Measurements from ENCODE around the gene SNORC. TPM values are rescaled to one million over a fixed set of nuclear protein-coding genes. Genes with fewer than 3 reads are reported as not detected.
A peak's percentile ranks its signal among the peaks of the same experiment; 100 is the strongest.

SNORC gene
- total RNA-seq = 10 to 100 TPM in 1 of 3 donors, 1 to 10 TPM in 1, under 1 TPM in 1; 0.32 to 23.1 (median 9.2) TPM

DNA sequence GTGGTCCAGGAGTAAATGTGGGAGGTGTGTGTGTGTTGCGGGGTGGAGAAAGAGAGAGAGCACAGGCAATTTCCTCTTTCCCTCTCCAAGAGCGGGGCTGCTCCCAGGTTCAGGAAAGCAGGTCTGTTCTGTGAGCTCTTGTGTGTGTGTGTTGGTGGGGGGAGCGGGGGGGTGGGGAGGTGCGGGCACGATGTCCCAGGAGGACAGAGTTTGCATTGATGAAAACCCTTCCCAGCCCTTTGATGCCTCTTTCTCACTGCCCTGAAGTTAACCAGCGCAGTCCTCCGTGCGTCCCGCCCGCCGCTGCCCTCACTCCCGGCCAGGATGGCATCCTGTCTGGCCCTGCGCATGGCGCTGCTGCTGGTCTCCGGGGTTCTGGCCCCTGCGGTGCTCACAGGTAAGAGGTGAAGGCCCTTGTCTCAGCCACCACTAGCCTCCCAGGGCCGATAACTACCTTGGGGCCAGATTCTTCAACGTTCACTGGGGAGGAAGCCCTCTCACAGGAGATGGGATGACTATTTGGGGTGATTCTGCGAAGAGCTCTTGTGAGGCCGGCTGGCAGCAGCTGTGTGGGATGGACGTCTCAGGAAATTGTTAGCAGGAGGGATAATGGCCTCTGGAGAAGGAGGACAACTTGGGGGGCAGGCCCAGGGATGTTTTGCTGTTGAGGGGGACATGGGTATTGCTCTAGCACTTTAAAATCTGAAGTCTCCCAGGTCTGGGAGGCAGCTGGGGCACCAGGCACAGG is at the start of gene SNORC:
SNORC (plus strand) TSS at position 247 of the 748 bp plus-strand sequence; CDS start at position 325, 78 bp downstream.
- TF ChIP-seq POLR2A (IDR thresholded peaks at IDR 0.05) = no peak
- TF ChIP-seq, protein P1, sequence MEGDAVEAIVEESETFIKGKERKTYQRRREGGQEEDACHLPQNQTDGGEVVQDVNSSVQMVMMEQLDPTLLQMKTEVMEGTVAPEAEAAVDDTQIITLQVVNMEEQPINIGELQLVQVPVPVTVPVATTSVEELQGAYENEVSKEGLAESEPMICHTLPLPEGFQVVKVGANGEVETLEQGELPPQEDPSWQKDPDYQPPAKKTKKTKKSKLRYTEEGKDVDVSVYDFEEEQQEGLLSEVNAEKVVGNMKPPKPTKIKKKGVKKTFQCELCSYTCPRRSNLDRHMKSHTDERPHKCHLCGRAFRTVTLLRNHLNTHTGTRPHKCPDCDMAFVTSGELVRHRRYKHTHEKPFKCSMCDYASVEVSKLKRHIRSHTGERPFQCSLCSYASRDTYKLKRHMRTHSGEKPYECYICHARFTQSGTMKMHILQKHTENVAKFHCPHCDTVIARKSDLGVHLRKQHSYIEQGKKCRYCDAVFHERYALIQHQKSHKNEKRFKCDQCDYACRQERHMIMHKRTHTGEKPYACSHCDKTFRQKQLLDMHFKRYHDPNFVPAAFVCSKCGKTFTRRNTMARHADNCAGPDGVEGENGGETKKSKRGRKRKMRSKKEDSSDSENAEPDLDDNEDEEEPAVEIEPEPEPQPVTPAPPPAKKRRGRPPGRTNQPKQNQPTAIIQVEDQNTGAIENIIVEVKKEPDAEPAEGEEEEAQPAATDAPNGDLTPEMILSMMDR (IDR thresholded peaks at IDR 0.05) = no peak
- TF ChIP-seq POLR2AphosphoS5 (IDR thresholded peaks at IDR 0.05) = no peak
- Histone ChIP-seq H3K4me3 (peak within 1 kb of the TSS in 2 of 3 donors; percentile 13 to 31), H3K36me3 (no peaks in the 10 kb centered on the region), H3K27me3 (no peaks in the 10 kb centered on the region), H3K27ac (peak within 1 kb of the TSS; percentile 86 to 91), H3K4me1 (no peaks in the 10 kb centered on the region), H3K9me3 (no peaks in the 10 kb centered on the region)
- intact Hi-C loops (cut with DNase I; ENCODE audit: low total_unique reads) = no loop called here
- peak in 1 of 2 donors; percentile 16 for DNase-seq (ENCODE audit: low spot score in 2 of 2)

DNA sequence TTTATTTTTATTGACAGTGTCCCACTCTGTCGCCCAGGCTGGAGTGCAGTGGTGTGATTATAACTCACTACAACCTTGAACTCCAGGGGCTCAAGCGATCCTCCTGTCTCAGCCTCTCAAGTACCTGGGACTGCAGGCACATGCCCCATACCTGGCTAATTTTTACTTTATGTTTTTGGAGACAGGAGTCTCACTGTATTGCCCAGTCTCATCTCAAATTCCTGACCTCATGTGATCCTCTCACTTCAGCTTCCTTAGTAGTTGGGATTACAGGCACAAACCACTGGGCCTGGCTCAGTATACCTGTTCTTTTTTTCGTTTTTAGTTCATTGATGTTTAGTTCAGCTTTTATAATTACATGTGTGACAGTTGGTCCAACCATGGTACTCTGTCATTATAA is 40.1 kb upstream of the SNORC start:
- Histone ChIP-seq H3K27me3 (no peaks in the 10 kb centered on the region), H3K4me3 (no peak overlapping the region), H3K27ac (no peak overlapping the region), H3K36me3 (peaks cover 3% of the 10 kb centered on the region), H3K9me3 (no peaks in the 10 kb centered on the region), H3K4me1 (no peaks in the 10 kb centered on the region)
- intact Hi-C loops (cut with DNase I; ENCODE audit: low total_unique reads) = no loop called here
- DNase-seq (ENCODE audit: low spot score in 2 of 2) = no peak
- no peak for TF ChIP-seq POLR2AphosphoS5 (IDR thresholded peaks at IDR 0.05)
- TF ChIP-seq, protein P1 (IDR thresholded peaks at IDR 0.05) = no peak
- TF ChIP-seq POLR2A (IDR thresholded peaks at IDR 0.05) = no peak

DNA sequence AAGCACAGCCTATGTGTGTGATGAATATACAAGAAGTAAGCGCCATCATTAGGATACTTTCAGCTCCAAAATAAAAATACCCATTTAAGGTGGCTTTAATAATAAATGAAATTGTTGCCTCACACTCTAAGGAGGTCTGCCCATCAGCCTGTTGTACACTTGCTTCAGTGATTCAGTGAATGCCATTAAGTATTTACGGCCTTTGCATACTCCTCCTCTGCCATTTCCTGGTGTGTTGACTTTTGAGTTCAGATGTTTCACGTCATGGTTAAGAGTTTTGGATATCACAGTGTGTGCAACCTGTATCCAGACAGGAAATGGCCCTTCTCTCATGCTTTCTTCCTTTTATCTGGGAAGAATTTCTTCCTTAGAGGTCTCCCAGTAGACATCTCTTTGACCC is 38.6 kb upstream of the SNORC start:
- Histone ChIP-seq H3K36me3 (peaks cover 3% of the 10 kb centered on the region), H3K27me3 (no peaks in the 10 kb centered on the region), H3K27ac (no peak overlapping the region), H3K4me1 (no peaks in the 10 kb centered on the region), H3K4me3 (no peak overlapping the region), H3K9me3 (no peaks in the 10 kb centered on the region)
- TF ChIP-seq, protein P1 (IDR thresholded peaks at IDR 0.05) = no peak
- TF ChIP-seq POLR2A (IDR thresholded peaks at IDR 0.05) = no peak
- TF ChIP-seq POLR2AphosphoS5 (IDR thresholded peaks at IDR 0.05) = no peak
- DNase-seq (ENCODE audit: low spot score in 2 of 2) = no peak
- intact Hi-C loops (cut with DNase I; ENCODE audit: low total_unique reads) = no loop called here

DNA sequence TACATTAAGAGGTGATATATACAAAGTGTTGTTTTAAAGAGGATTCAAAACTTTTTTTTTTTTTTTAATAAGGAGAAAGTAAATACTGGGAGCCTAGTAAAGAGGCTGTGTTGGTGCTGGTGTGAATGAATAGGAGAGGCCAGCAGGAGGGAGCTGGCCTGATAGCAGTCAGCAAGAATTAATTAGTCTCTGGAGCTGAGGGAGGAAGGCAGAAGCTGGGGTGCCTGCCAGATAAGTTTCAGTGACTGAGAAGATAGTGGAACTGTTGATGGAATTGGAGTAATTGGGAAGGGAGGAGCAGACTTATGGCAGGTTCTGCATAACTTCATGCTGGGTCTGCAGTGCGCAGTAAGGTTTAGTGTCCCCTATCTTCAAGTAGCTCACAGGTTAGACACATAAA is 36.2 kb upstream of the SNORC start:
- no peak for DNase-seq (ENCODE audit: low spot score in 2 of 2)
- intact Hi-C loops (cut with DNase I; ENCODE audit: low total_unique reads) = no loop called here
- Histone ChIP-seq H3K27me3 (no peaks in the 10 kb centered on the region), H3K9me3 (no peaks in the 10 kb centered on the region), H3K36me3 (peaks cover 3% of the 10 kb centered on the region), H3K27ac (no peak overlapping the region), H3K4me1 (no peaks in the 10 kb centered on the region), H3K4me3 (no peak overlapping the region)
- no peak for TF ChIP-seq POLR2A (IDR thresholded peaks at IDR 0.05)
- TF ChIP-seq POLR2AphosphoS5 (IDR thresholded peaks at IDR 0.05) = no peak
- TF ChIP-seq, protein P1 (IDR thresholded peaks at IDR 0.05) = no peak

DNA sequence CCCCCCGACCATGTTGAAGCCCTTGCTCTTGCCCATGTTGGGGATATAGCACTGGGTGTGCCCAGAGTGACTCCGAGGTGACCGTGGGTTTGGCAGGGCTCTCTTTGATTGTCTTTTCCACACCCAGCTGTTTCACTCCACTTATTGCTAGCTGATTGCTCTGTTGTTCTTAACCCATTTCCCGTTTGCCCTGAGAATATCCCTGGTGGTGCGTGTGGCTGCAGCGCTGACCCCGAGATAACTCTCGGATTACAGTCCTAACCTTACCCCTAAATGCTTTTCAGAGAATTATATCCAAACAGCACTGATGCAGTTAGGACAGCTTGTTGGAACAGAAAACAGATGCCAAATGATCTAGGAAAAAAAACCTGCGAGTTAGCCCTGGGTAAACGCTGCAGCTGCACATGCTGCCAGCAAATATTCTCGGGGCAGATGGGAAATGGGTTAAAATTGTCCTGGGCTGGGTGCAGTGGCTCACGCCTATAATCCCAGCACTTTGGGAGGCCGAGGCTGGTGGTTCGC is 34.3 kb upstream of the SNORC start:
- Histone ChIP-seq H3K36me3 (peaks cover 3% of the 10 kb centered on the region), H3K9me3 (no peaks in the 10 kb centered on the region), H3K27ac (no peak overlapping the region), H3K4me1 (no peaks in the 10 kb centered on the region), H3K27me3 (no peaks in the 10 kb centered on the region), H3K4me3 (no peak overlapping the region)
- intact Hi-C loops (cut with DNase I; ENCODE audit: low total_unique reads) = no loop called here
- TF ChIP-seq POLR2AphosphoS5 (IDR thresholded peaks at IDR 0.05) (no peak), POLR2A (IDR thresholded peaks at IDR 0.05) (no peak)
- TF ChIP-seq, protein P1 (IDR thresholded peaks at IDR 0.05) = no peak
- no peak for DNase-seq (ENCODE audit: low spot score in 2 of 2)
